Mammary epithelial cell (primary cell): ENCODE data around the gene OLFM2.

ENCODE experiments used
- EZH2 ChIP-seq: IDR thresholded peaks from 2 replicates; pipeline ENCODE4 v1.6.1; 2012; ENCODE audit warnings: low read length, inconsistent platforms, borderline replicate concordance
- TF ChIP-seq, protein P1 (sequence below), 2 donors: IDR thresholded peaks in 1 of 2; conservative IDR thresholded peaks in 1 of 2; 2 replicates each; pipeline ENCODE4 v1.5.1; 2011 to 2012; ENCODE audit warnings: inconsistent platforms in 2 of 2, low read length in 2 of 2, mild to moderate bottlenecking in 2 of 2, control low read depth in 1 of 2, low read depth in 1 of 2; ENCODE audit not compliant: insufficient read depth in 1 of 2; ENCODE audit errors: extremely low read depth in 1 of 2

DNA sequence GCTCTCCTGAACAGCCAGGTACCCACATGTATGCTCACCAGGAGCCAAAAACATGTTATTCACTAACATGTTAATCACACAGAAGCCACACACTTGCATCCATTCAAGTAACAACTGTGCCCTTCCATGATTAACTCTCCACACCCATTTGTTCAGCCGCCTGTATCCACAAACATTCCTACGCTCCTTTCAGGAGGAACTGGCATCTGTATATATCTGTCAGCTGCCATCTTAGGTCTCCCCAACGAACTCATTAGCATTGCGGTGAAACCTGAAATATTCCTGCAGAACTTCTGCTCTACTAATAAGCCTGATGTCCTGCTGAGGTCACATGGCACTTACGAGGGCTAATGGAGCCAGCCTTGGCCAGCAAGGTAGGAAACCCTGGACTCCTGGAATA lies 33.0 kb downstream of the OLFM2 start:
- TF ChIP-seq, protein P1, sequence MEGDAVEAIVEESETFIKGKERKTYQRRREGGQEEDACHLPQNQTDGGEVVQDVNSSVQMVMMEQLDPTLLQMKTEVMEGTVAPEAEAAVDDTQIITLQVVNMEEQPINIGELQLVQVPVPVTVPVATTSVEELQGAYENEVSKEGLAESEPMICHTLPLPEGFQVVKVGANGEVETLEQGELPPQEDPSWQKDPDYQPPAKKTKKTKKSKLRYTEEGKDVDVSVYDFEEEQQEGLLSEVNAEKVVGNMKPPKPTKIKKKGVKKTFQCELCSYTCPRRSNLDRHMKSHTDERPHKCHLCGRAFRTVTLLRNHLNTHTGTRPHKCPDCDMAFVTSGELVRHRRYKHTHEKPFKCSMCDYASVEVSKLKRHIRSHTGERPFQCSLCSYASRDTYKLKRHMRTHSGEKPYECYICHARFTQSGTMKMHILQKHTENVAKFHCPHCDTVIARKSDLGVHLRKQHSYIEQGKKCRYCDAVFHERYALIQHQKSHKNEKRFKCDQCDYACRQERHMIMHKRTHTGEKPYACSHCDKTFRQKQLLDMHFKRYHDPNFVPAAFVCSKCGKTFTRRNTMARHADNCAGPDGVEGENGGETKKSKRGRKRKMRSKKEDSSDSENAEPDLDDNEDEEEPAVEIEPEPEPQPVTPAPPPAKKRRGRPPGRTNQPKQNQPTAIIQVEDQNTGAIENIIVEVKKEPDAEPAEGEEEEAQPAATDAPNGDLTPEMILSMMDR (conservative IDR thresholded peaks at IDR 0.05 in 1 of 2, IDR thresholded peaks at IDR 0.05 in 1 of 2; ENCODE audit: extremely low read depth in 1 of 2, insufficient read depth in 1 of 2, low read depth in 1 of 2, low read length in 2 of 2) = no peak
- TF ChIP-seq EZH2 = no peak
